HG02970 (cell line): ENCODE results near the gene VTN.
"Not testable (repeated sequence)": the region's sequence is repeated elsewhere in the genome, so short reads cannot be mapped to it uniquely, and the experiment has no call there.

ENCODE experiments used
- ATAC-seq: cut with Tn5 transposase; IDR thresholded peaks from one replicate; pipeline ENCODE4 v1.9.1; 2021; ENCODE audit warnings: mild to moderate bottlenecking, moderate library complexity, moderate number of reproducible peaks; ENCODE audit not compliant: unreplicated experiment, low FRiP score

Gene VTN

GRCh38 chr17:28345419-28346198, 24.5 kb downstream of the VTN start:
- no peak for ATAC-seq

GRCh38 chr17:28344435-28344901, 25.6 kb downstream of the VTN start:
- ATAC-seq = no peak

- ATAC-seq = no peak
Observed at GRCh38 chr17:28344011-28344410, 26.1 kb downstream of the VTN start.

- no peak for ATAC-seq
Observed at GRCh38 chr17:28343491-28343932, 26.6 kb downstream of the VTN start.

- ATAC-seq = no peak
Observed at GRCh38 chr17:28342313-28342712, 27.8 kb downstream of the VTN start.

GRCh38 chr17:28341516-28341915, 28.6 kb downstream of the VTN start:
- ATAC-seq = no peak

GRCh38 chr17:28340374-28340773, 29.7 kb downstream of the VTN start:
- ATAC-seq = no peak

- ATAC-seq = no peak
Observed at GRCh38 chr17:28339431-28339830, 30.7 kb downstream of the VTN start.

- not testable (repeated sequence) for ATAC-seq
Observed at GRCh38 chr17:28338769-28339212, 31.3 kb downstream of the VTN start.

- no peak for ATAC-seq
Observed at GRCh38 chr17:28338056-28338768, 31.9 kb downstream of the VTN start.

- no peak for ATAC-seq
Observed at GRCh38 chr17:28335959-28336871, 33.9 kb downstream of the VTN start.

GRCh38 chr17:28335201-28335958, 34.7 kb downstream of the VTN start, which contains the start of the genes IFT20 and TNFAIP1:
TSS of gene IFT20 (minus strand) at chr17:28335472. CDS start at chr17:28331985, 3,487 bp downstream.
TSS of gene TNFAIP1 (plus strand) at chr17:28335761. CDS start at chr17:28339522, 3,761 bp downstream.
- ATAC-seq = peak; percentile 96

GRCh38 chr17:28334666-28335200, 35.4 kb downstream of the VTN start:
- ATAC-seq = no peak

GRCh38 chr17:28334171-28334570, 35.9 kb downstream of the VTN start:
- no peak for ATAC-seq

- ATAC-seq = no peak
Observed at GRCh38 chr17:28333083-28333746, 36.9 kb downstream of the VTN start.

GRCh38 chr17:28331891-28332420, 38.2 kb downstream of the VTN start:
- ATAC-seq = no peak

GRCh38 chr17:28330671-28331070, 39.4 kb downstream of the VTN start:
- no peak for ATAC-seq

- ATAC-seq = no peak
Observed at GRCh38 chr17:28328325-28328724, 41.8 kb downstream of the VTN start.

- no peak for ATAC-seq
Observed at GRCh38 chr17:28327709-28328108, 42.4 kb downstream of the VTN start.
